ENCODE data around the gene KHDC1.

DNA sequence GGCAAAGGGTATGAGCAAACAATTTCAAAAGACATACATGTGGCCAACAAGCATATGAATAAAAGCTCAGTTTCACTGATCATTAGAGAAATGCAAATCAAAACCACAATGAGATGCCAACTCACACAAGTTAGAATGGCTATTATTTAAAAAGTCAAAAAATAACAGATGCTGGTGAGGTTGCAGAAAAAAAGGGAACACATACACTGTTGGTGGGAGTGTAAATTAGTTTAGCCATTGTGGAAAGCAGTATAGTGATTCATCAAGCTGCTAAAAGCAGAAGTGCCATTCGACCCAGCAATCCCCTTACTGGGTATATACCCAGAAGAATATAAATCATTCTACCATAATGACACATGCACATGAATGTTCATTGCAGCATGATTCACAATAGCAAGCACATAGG lies 31.0 kb downstream of the KHDC1 start:
- TF ChIP-seq, protein P1, sequence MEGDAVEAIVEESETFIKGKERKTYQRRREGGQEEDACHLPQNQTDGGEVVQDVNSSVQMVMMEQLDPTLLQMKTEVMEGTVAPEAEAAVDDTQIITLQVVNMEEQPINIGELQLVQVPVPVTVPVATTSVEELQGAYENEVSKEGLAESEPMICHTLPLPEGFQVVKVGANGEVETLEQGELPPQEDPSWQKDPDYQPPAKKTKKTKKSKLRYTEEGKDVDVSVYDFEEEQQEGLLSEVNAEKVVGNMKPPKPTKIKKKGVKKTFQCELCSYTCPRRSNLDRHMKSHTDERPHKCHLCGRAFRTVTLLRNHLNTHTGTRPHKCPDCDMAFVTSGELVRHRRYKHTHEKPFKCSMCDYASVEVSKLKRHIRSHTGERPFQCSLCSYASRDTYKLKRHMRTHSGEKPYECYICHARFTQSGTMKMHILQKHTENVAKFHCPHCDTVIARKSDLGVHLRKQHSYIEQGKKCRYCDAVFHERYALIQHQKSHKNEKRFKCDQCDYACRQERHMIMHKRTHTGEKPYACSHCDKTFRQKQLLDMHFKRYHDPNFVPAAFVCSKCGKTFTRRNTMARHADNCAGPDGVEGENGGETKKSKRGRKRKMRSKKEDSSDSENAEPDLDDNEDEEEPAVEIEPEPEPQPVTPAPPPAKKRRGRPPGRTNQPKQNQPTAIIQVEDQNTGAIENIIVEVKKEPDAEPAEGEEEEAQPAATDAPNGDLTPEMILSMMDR (IDR thresholded peaks at IDR 0.05) = no peak
- TF ChIP-seq POLR2AphosphoS5 (IDR thresholded peaks at IDR 0.05; ENCODE audit: low read depth, low read length) = no peak

Measured in Panc1 (cell line).